Measurements from ENCODE around the gene CRYZL1.

- TF ChIP-seq, protein P1, sequence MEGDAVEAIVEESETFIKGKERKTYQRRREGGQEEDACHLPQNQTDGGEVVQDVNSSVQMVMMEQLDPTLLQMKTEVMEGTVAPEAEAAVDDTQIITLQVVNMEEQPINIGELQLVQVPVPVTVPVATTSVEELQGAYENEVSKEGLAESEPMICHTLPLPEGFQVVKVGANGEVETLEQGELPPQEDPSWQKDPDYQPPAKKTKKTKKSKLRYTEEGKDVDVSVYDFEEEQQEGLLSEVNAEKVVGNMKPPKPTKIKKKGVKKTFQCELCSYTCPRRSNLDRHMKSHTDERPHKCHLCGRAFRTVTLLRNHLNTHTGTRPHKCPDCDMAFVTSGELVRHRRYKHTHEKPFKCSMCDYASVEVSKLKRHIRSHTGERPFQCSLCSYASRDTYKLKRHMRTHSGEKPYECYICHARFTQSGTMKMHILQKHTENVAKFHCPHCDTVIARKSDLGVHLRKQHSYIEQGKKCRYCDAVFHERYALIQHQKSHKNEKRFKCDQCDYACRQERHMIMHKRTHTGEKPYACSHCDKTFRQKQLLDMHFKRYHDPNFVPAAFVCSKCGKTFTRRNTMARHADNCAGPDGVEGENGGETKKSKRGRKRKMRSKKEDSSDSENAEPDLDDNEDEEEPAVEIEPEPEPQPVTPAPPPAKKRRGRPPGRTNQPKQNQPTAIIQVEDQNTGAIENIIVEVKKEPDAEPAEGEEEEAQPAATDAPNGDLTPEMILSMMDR (IDR thresholded peaks at IDR 0.05; ENCODE audit: insufficient read depth, low read depth, low read length), result no peak
- TF ChIP-seq EZH2 (IDR thresholded peaks at IDR 0.05; ENCODE audit: insufficient read depth, low read length), result no peak
Observed at GRCh38 chr21:33578214-33578613, 63.3 kb downstream of the CRYZL1 start.
